Activated naive CD4-positive, alpha-beta T cell (primary cell): ENCODE data around the gene C21orf58.
"Not testable (repeated sequence)": the region's sequence is repeated elsewhere in the genome, so short reads cannot be mapped to it uniquely, and the experiment has no call there.

Experiments
- DNase-seq, 4 experiments: peaks; one replicate each; lab custom pipeline; 2025; lab: John Stamatoyannopoulos, UW

Gene C21orf58

GRCh38 chr21:46324390-46325072 is 861 bp upstream of the C21orf58 start:
- peak; percentile 80 to 92 (median 86) for DNase-seq

GRCh38 chr21:46323227-46323709 is 402 bp downstream of the C21orf58 start:
- no peak for DNase-seq

DNA sequence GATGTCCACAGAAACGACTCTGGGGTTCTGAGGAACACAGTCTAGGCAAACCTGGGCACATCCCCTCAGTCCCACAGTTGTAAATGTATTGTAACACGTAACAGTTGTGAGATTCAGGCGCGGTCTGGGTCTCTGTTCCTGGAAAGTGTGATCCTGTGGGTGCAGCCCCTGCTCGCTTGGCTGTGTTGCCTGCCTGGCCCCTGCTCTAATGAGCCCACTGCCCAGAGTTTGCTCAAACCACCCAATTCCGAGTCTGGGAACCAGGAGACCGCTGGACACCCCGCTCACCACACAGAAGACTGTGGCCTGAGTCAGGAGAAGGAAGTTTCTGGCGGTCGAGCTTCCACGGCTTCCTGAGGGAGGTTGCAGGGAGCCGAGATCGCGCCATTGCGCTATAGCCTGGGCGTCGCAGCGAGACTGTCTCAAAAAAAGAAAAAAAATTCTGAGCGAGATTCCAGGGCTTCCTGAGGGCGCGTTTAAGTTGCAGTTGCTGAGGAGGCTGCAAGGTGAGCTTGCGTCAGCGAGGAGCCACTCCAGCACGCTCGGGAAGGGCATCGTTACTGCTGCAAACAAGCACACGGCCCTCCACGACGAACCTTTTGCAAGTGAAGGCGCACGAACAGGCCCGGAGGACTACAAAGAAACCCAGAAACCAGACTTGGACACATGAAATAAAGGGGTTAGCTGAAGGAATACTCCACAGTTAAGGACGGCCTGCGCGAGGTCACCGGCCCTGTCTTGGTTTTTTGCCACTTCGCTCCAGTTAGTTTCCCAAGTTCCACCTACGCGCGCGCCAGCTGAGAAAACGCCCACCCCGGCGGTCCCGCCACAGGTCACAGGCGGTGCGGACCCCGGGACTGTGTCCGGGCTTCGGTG is 1.1 kb downstream of the C21orf58 start:
- DNase-seq, result no peak

DNA sequence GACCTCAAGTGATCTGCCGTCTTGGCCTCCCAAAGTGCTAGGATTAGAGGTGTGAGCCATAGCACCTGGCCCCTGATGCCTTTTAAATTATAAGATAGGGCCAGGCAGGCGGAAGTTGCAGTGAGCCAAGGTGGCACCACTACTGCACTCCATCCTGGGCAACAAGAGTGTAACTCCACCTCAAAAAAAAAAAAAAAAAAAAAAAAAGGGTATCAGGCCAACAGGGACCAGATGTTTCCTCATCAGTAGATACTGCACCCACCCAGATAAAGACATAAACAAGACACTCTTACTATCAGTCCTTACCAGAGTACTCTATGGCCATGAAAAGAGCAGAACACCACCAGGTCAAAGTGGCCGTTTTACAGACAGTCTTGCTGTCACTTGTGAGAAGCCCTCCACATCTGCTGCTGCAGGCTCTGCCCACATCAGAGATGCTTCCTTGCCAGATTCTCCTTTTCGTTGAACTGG is 3.3 kb downstream of the C21orf58 start:
- no peak for DNase-seq

GRCh38 chr21:46319186-46319585 is 4.5 kb downstream of the C21orf58 start:
- DNase-seq, result no peak

- DNase-seq, result no peak
Measured at GRCh38 chr21:46318464-46318845, 5.2 kb downstream of the C21orf58 start.

GRCh38 chr21:46317710-46318463 is 5.8 kb downstream of the C21orf58 start:
- no peak for DNase-seq

- DNase-seq, result no peak
Measured at GRCh38 chr21:46316708-46317324, 6.9 kb downstream of the C21orf58 start.

DNA sequence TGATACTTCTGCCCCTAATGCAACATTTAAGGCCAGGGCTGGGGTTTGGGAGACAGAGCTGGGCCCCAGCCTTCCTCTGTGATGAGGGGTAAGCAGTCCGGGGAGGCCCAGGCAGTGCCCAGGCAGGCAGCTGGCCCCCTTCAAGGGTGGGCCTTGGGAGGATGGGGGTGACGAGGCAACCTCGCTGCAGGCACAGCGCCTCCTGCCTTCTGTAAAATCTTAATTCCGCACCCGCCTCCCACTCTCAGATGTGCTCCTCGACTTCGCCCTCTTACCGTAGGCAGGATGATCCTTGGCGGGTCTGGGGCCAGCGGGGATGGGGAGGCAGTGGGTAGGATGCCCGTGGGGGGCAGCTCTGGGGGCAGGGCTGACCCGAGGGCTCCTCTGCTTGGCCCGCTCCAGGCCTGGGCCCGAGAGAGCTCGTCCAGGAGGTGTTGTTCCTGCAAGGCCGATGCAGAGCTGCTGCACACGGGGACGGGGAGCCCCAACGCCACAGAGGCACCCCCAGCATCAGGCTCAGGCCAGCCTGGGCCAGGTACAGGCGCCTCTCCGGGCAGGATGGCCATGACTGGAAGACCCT is 9.1 kb downstream of the C21orf58 start:
- no peak for DNase-seq

GRCh38 chr21:46312949-46313348 is 10.7 kb downstream of the C21orf58 start:
- DNase-seq, result no peak

GRCh38 chr21:46311568-46311967 is 12.1 kb downstream of the C21orf58 start:
- no peak for DNase-seq

GRCh38 chr21:46310260-46310659 is 13.4 kb downstream of the C21orf58 start:
- DNase-seq, result not testable (repeated sequence)

DNA sequence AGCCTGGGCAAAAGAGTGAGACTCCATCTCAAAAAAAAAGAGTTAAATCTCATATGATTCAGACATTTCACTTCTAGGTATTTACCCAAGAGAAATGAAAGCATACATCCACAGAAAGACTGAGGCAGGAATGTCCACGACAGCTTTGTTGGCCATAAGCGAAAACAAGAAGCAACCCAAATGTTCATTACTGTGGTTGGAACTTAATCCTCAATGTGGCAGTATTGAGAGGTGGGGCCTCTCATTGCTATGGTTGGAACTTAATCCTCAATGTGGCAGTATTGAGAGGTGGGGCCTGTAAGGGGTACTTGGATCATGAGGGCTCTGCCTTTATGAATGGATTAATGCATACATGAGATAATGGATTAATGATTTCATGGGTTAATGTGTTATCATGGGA is 15.2 kb downstream of the C21orf58 start:
- DNase-seq, result no peak

DNA sequence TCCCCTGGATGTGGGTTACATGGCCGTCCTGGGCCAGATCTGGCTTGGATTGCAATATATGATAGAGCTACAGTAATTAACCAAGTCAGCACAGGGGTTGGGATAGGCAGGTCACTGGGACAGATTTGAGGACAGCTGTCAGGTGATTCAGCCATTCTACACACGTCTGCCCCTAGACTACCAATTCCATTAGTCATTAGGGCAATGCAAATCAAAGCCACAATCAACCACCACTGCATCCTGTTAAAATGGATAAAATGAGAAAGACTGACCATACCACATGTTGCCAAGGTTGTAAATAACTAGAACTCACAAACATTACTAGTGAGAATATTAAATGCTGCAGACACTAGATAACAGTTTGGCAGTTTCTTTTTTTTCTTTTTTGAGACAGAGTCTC is 16.0 kb downstream of the C21orf58 start:
- DNase-seq, result no peak

GRCh38 chr21:46304955-46305354 is 18.7 kb downstream of the C21orf58 start:
- DNase-seq, result no peak

DNA sequence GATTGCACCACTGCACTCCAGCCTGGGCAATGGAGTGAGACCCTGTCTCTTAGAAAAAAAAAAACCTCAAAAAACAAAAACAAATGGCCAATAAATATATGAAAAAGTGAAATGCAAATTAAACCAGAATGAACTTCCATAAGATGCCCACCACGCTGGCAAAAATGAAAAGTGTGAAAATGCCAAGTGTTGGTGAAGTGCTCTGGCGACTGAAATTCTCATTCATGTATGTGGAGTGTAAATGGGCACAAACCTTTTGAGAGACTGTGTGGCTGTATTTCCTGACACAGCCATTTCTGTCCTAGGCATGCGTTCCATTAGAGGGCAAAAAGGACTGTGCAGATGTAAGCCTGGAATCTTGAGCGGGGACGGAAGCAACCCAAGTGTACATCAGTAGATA is 19.2 kb downstream of the C21orf58 start:
- no peak for DNase-seq

- no peak for DNase-seq
Measured at GRCh38 chr21:46301759-46302158, 21.9 kb downstream of the C21orf58 start.

DNA sequence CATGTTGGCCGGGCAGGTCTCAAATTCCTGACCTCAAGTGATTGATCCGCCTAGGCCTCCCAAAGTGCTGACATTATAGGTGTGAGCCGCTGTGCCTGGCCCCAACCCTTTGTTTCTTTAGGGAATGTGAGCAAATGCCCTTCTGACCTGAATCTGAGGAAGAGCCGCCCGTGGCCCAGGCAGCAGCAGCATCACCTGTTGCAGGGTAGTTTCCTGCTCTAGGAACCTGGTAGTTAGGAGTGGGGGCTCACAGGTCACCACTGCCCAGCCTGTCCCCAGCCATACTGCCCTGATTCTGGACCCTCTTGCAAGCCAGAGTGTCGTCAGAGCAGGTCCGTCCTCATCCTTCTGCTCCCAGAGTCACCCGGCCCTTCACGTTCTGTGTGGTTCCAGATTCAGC is 24.5 kb downstream of the C21orf58 start:
- DNase-seq, result no peak

- no peak for DNase-seq
Measured at GRCh38 chr21:46297338-46298271, 26.1 kb downstream of the C21orf58 start.

GRCh38 chr21:46295996-46296752 is 27.5 kb downstream of the C21orf58 start:
- DNase-seq, result peak in 1 of 4 experiments; percentile 17
